Upper lobe of right lung (tissue), 1 donor: ENCODE data around the gene ZDHHC14. TPM values are rescaled to one million over a fixed set of nuclear protein-coding genes. Genes with fewer than 3 reads are reported as not detected.
"Not testable (repeated sequence)": the region's sequence is repeated elsewhere in the genome, so short reads cannot be mapped to it uniquely, and the experiment has no call there.

Experiments used
- ATAC-seq: fragments of 200-7000 bp; cut with Tn5 transposase; one replicate; pipeline ENCODE4 v1.9.1; 2020; ENCODE audit warnings: mild to moderate bottlenecking, moderate library complexity
- DNase-seq: peaks from one replicate; pipeline ENCODE4 v3.0.0-alpha.2; 2020
- H3K27ac ChIP-seq: fragments of 200-600 bp; one replicate; pipeline ENCODE4 v1.8.0; 2022
- H3K27me3 ChIP-seq: fragments of 200-600 bp; one replicate; pipeline ENCODE4 v1.8.0; 2022; ENCODE audit warnings: mild to moderate bottlenecking
- H3K36me3 ChIP-seq: fragments of 200-600 bp; one replicate; pipeline ENCODE4 v1.8.0; 2022
- H3K4me1 ChIP-seq: fragments of 200-600 bp; one replicate; pipeline ENCODE4 v1.8.0; 2022
- H3K4me3 ChIP-seq: fragments of 200-600 bp; one replicate; pipeline ENCODE4 v1.8.0; 2022; ENCODE audit warnings: mild to moderate bottlenecking
- H3K9me3 ChIP-seq: fragments of 200-600 bp; one replicate; pipeline ENCODE4 v1.8.0; 2022
- CTCF ChIP-seq: fragments of 200-600 bp; IDR thresholded peaks from one replicate; pipeline ENCODE4 v1.8.0; 2022; ENCODE audit warnings: antibody characterized with exemption
- intact Hi-C: fragments of 100-400 bp; cut with DNase I; formaldehyde crosslinking; loops from one replicate; pipeline ENCODE4 v1.11.0; 2022
- total RNA-seq: library from RNA; stranded (reverse); fragmentation: NEBNext Ultra II Directional; extraction: Animal tissue kit (Norgen Biotek cat#: 25700); gene quantifications from one replicate; pipeline ENCODE4 v1.2.1, GENCODE V29; 2021
- donor health status: DM: no; HTN: yes; CAD: no; lungs with severe emphysema.

Gene ZDHHC14
- total RNA-seq, 1 donor from 2014 or later, result 12.2 TPM

GRCh38 chr6:157584036-157584435 lies 203.0 kb downstream of the ZDHHC14 start:
- Histone ChIP-seq H3K27ac (no peak overlapping the region), H3K9me3 (no peaks in the 10 kb centered on the region), H3K27me3 (no peaks in the 10 kb centered on the region), H3K36me3 (no peaks in the 10 kb centered on the region), H3K4me1 (no peaks in the 10 kb centered on the region), H3K4me3 (no peak overlapping the region)
- ATAC-seq (no peak), DNase-seq (no peak)
- no peak for TF ChIP-seq CTCF
- intact Hi-C loops, result no loop called here

DNA sequence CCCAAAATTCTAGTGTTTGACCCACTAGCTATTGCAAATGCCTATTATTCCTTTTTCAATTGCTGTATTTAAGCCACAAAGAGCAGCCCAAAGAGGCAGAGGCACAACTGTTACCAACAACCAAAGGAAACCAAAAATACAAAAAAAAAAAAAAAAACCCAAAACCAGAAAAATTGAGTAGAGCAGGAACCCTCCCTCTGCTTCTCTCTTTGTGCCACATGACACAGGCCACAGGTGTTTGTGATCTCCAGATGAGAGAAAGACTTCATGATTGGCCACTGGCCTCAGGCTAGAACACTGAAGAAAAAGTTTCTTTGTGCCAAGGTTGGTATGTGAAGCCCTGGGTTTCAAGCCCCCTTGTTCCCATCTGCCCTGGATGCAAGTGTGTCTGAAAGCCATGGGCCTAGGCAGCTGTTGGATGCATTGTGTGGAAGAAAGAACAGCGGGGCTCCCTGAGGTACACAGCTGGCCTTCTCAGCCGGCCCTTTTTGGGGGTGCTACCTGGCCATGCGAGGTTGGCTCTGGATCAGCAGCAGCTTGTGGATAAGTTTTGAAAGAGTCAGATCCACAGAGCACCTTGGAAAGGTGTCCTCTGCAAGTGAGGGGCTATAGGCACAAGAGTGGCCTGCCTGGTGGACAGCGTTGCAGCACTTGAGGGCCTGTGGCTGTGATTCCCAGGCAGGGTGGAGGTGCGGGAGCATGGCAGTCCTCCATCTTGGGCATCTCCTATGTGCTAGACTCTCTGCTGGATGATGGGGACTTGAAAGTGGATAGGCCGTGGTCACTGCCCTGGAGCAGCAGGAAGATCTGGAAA lies 204.5 kb downstream of the ZDHHC14 start:
- no peak overlapping the region for H3K27ac ChIP-seq
- H3K27me3 ChIP-seq, result no peaks in the 10 kb centered on the region
- no peaks in the 10 kb centered on the region for H3K36me3 ChIP-seq
- no peaks in the 10 kb centered on the region for H3K9me3 ChIP-seq
- no peak for TF ChIP-seq CTCF
- H3K4me1 ChIP-seq, result no peaks in the 10 kb centered on the region
- DNase-seq (no peak), ATAC-seq (no peak)
- no peak overlapping the region for H3K4me3 ChIP-seq
- intact Hi-C loops, result no loop called here

GRCh38 chr6:157586088-157586414 lies 205.1 kb downstream of the ZDHHC14 start:
- DNase-seq, result no peak
- intact Hi-C loops, result no loop called here
- no peaks in the 10 kb centered on the region for H3K9me3 ChIP-seq
- H3K4me1 ChIP-seq, result no peaks in the 10 kb centered on the region
- H3K36me3 ChIP-seq, result no peaks in the 10 kb centered on the region
- no peak for TF ChIP-seq CTCF
- H3K27me3 ChIP-seq, result no peaks in the 10 kb centered on the region
- H3K27ac ChIP-seq, result no peak overlapping the region
- no peak overlapping the region for H3K4me3 ChIP-seq
- no peak for ATAC-seq

DNA sequence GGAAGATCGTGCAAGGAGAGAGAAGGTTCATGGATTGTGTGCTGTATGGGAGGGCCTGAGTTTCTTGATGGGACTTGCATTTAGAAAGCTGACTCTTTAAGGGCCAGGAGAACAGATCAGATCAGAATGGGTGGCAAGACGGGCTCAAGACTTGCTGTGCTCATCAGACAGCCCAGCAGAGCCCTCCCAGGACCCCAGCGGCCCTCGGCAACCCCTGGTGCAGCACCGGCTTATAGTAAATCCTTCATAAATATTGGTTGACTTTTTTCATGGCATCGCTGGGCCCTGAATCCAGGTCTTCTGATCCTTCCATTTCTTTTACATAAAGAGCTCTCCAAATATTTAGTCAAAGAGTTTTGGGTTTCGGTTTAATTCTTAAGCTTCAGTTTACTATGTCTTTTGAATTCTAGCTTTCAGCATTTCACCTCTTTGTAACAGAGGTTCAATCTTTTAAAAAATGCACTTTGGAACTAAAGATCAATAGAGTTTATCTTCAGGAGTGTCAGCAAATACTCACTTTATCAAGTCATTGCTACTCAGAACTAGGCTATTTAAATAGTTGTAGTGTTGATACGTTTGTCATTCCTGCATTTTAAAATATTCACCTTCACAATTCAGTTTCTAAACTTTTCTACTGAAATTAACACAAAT lies 205.6 kb downstream of the ZDHHC14 start:
- DNase-seq (no peak), ATAC-seq (no peak)
- Histone ChIP-seq H3K4me3 (no peak overlapping the region), H3K36me3 (no peaks in the 10 kb centered on the region), H3K27me3 (no peaks in the 10 kb centered on the region), H3K9me3 (no peaks in the 10 kb centered on the region), H3K27ac (no peak overlapping the region), H3K4me1 (no peaks in the 10 kb centered on the region)
- intact Hi-C loops, result no loop called here
- no peak for TF ChIP-seq CTCF

DNA sequence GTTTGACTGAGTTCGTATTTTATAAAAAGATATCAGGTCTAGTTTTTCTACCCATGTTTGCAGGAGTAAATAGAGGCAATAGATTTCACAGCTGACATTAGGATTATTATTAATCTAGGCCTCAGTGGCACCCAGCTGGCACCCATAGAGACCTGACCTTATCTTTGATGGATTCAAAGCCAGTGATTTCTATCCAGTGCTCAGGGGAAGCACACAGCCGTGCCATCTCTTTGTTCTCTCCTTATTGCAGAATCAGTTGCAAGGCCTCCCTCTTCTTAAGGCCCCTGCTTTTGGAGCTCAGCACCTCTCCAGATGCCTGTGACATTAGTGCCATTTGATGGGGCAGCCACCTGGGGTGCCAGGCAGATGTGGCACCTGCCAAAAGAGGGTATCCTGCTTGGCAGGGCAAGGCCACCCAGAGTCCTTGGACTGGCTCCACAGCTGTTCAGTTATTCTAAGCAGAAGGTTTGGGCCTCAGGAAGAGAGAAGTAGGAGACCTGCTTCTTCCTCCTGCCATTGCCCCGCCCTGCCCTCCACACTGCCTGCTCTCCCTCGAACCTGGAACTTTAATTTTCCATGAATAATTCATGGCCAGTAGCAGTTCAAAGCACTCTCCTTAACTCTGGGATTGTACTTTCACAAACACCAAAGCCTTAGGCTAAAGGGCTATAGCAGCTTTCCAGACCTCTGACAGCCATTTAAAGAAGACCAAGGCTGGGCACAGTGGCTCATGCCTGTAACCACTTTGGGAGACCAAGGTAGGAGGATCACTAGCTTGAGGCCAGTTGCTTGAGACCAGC lies 206.3 kb downstream of the ZDHHC14 start:
- intact Hi-C loops, result no loop called here
- Histone ChIP-seq H3K4me3 (no peak overlapping the region), H3K4me1 (no peaks in the 10 kb centered on the region), H3K27ac (no peak overlapping the region), H3K9me3 (no peaks in the 10 kb centered on the region), H3K27me3 (no peaks in the 10 kb centered on the region), H3K36me3 (no peaks in the 10 kb centered on the region)
- ATAC-seq (no peak), DNase-seq (no peak)
- TF ChIP-seq CTCF, result no peak

- H3K4me1 ChIP-seq, DNase-seq, ATAC-seq, H3K36me3 ChIP-seq, H3K27ac ChIP-seq, intact Hi-C loops, H3K4me3 ChIP-seq, H3K27me3 ChIP-seq, H3K9me3 ChIP-seq: not testable (repeated sequence)
Measured at GRCh38 chr6:157590654-157591053, 209.7 kb downstream of the ZDHHC14 start.
